DMS53 treated with DMSO at 0.1 percent for 48 hours (cell line): ENCODE measurements around the gene TRIM37.
"Not testable (repeated sequence)": the region's sequence is repeated elsewhere in the genome, so short reads cannot be mapped to it uniquely, and the experiment has no call there.

Source experiments
- DNase-seq: peaks from one replicate; lab custom pipeline; 2025; ENCODE audit not compliant: unreplicated experiment; lab: John Stamatoyannopoulos, UW

TRIM37 gene

DNA sequence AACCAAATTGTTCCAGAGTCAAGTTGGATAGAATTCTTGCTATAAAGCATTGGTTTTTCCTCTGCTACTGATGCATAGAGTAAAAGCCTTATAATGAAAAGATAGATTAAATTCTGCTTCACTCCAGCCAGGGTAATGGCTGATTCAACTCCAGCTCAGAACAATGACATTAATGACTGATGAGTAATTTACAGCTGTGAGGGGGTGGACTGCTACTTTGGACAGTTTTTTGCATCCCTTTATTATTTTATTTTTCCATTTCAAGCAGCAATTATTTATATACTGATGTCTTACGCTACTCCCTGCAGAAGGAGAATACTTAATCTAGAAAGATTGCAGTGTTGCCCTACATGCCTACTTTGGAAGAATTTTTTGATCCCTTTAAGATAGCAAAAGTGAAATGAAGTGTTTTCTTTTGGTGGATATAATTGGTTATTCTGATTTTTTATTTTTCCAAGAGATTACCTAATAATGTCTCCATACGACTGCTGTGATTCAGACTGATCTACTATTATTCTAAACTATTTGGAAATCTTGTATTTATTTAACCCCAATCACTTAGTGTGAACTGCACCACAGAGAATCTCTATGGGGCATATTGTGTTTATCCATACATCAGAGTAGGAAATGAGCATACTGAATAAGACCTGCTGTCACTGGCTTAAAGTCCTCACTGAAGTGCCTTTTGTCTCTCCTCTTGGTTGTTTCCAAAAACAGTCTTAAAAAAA lies 149.5 kb downstream of the TRIM37 start:
- no peak for DNase-seq

DNA sequence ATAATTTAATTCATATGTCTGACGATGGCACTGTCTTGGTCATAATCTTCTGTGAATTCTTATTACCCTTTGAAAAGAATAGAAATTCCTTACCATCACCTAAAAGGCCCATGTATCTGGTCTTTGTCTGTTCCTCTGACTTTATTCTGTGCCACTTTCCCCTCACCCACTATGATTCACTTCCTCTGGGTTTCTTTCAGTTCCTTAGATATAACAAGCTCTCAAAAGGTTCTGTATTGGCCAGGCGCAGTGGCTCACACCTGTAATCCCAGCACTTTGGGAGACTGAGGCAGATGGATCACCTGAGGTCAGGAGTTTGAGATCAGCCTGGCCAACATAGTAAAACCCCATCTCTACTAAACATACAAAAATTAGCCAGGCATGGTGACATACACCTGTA lies 152.3 kb downstream of the TRIM37 start:
- DNase-seq: not testable (repeated sequence)

DNA sequence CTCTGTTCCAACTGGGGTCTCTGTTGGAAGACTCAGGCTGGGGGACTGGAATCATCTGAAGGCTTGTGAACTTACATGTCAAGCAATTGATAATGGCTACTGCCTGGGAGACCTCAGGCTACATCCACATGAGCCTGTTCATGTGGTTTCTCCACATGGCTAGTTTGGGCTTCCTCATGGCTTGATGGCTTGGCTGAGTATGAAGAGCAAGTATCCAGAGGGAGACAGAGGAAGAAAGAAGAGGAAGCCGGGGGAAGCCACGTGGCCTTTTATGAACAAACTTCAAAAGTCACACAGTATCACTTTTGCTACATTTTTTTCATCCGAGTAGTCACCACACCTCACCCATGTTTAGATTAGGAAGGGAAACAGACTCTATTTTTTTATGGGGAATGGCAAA lies 158.9 kb downstream of the TRIM37 start:
- DNase-seq: no peak

DNA sequence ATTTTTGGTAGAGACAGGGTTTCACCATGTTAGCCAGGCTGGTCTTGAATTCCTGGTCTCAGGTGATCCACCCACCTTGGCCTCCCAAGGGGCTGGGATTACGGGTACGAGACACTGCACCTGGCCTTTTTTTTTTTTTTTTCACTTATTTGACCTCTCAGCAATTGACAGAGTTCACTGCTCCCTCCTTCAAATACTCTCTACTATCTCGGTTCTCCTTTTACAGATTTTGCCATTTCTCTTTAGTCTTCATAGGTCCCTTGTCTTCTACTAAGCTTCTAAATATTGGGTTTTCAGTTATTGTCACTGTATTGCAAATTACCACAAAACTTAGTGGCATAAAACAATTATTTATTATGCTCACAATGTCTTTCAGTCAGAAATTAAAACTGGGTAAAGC lies 159.3 kb downstream of the TRIM37 start:
- DNase-seq: no peak

DNA sequence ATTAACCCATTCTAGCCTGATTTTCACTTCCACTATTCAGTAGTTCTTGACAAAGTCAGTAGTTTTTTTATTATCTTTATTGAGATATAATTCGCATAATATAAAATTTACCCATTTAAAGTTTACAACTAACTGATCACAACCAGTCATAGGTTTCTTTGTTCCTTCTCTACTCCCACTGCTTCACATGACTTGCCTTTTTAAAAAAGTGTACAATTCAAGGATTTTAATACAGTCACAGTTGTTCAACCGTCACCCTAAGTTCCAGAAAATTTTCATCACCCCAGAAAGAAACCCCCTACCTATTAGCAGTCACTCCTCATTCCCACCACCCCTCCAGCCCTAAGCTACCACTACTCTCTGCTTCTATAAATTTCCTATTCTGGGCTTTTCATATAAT lies 162.5 kb downstream of the TRIM37 start:
- DNase-seq: no peak

DNA sequence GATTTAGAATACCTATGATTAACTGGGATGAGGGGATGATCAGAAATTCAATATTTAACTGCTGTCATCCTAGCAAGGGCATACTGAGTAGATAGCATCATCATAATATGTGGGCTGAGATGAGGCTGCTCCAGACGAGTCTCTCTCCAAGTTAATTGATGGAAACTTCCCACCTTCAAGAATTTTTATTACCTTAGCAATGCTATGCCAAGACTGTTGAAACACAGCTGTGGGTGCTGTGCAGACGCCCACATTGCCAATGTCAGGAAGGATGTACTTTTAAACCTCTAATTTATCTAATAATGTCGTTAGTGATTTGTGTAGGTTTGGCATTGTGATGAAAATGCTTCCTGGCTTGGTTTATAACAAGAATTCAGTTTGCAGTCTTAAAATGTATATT lies 170.4 kb downstream of the TRIM37 start:
- DNase-seq: no peak

DNA sequence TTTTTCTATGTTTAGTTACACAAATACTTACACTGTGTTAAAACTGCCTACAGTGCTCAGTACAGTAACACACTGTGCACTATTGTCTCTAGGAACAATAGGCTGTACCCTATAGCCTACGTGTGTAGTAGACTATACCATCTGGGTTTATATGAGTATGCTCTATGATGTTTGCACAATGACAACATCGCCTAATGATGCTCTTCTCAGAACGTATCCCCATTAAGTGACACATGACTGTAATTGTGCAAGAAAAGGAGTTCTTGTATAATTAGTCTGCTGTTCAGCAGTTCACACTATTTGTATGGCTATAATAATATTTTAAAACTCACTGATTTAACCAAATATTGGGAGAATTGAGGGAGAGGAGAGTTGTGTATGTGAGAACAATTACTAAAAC lies 173.7 kb downstream of the TRIM37 start:
- DNase-seq: no peak
